Medulla oblongata (tissue), 1 donor: ENCODE data around the gene CCDC57.

ENCODE experiments used
- DNase-seq: peaks from one replicate; pipeline ENCODE4 v3.0.0-alpha.2; 2015; ENCODE audit errors: extremely low spot score

The CCDC57 gene

DNA sequence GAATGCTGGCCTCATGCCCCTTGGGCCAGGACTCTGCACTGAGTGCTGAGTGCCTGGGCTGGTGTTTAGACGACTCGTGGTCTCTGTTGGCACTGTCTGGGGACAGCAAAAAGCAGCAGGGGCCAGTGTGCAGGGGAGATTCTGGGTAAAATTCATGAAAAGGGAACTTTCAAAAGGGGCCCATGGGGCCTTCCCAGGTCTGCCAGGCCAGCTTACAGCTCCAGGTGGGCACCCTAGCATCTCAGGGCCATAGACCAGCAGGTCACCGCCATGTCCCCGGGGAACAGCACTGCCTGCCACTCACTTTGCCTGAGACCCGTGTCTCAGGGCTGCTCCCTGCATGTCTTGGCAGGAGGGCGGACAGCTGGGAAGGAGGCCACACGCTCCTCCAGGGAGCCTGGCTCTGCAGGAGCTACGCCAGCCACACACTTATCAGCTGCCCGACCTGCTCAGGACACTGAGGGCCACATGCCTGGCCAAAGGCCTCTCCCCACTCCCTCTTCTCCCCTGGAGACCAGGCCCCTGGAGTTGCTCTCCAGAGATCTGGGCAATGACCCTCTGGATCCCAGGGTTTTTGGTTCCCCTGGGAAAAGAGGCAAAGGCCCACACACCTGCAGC is 105.8 kb downstream of the CCDC57 start:
- peak; percentile 66 for DNase-seq

DNA sequence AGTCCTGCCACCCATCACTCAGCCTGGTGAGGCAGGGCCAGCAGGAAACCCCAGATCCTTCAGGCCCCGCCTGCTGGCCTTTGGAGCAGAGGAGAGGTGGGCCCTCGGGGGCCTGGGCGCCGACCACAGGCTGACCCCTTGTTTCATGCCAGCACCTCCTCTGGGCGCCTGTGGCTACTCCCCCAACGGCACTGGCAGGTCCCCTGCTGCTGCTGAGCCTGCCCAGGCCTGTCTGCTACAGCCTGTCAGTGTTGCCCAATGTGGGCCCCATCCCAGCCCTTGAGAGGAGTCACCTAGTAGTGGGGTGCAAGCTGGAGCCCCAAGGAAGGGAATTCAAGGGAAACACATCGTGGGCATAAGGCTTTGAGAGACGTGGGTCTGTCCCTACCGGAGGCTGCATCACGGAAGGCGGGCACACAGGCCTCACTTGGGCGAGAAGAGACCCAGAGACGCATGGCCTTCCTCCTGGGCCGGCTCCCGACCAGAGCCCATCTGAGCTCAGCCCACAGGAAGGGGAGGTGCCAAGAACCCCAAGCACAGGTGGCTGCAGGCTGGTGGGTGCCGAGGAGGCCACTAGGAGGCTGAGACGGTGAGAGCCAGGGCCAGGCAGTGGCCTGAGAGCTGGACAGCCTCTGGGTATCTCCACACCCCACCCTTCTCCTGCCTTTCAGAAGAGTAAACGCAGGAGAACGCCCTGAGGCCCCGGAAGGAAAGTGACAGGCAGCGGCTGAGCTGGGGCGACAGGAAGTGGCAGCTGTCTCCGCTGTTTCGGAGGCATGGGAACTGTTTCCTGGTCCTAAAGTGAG is 106.6 kb downstream of the CCDC57 start:
- peak; percentile 50 for DNase-seq

DNA sequence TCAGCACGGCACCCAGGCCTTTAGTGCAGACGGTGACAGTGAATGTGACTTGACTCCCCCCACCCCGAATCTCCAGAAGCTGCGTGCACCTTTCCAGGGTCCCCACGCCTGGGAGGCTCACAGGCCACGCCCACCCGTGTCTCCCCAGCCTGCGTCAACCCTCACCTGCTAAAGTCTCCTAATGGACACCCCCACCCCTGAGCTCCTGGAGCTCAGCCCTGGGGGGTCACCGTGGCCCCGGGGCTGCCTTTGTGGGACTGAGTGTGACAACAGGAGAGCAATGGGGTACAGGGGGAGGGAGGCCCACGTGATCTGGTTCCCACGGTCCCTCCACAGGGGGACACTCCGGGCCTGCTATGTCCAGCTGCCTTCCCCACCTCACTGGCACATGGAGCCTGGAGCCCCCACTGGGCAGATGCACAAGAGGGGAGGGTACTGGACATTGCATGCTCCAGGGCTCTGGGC is 107.2 kb downstream of the CCDC57 start:
- no peak for DNase-seq

DNA sequence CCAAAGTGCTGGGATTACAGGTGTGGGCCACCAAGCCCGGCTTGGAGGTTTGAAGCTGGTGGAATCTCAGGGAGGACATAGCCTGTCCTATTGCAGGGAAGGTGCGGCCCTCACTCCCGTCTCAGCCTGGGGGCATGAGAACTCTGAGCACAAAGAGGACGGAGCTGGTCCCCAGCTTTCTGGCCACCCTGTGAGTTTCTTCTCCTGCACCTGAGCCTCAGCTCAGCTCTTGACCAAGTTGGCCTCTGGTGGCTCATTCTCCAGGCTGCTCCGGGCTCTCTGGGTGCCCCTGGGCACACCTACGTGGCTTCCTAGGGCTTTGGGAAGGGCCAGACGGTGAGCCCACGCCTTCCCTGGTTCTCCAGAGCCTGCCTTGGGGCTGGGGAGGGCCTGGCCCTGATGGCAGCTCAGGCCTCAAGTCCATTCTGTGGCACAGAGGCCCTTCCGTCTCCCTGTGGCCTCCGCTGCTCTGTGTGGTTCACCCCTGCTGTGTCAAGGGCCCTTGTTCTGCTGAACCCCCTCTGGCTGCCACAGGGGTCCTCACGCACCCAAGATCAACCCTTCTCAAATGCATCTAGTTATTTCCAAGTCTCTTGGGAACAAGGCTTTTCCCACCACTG is 107.7 kb downstream of the CCDC57 start:
- DNase-seq, result no peak

DNA sequence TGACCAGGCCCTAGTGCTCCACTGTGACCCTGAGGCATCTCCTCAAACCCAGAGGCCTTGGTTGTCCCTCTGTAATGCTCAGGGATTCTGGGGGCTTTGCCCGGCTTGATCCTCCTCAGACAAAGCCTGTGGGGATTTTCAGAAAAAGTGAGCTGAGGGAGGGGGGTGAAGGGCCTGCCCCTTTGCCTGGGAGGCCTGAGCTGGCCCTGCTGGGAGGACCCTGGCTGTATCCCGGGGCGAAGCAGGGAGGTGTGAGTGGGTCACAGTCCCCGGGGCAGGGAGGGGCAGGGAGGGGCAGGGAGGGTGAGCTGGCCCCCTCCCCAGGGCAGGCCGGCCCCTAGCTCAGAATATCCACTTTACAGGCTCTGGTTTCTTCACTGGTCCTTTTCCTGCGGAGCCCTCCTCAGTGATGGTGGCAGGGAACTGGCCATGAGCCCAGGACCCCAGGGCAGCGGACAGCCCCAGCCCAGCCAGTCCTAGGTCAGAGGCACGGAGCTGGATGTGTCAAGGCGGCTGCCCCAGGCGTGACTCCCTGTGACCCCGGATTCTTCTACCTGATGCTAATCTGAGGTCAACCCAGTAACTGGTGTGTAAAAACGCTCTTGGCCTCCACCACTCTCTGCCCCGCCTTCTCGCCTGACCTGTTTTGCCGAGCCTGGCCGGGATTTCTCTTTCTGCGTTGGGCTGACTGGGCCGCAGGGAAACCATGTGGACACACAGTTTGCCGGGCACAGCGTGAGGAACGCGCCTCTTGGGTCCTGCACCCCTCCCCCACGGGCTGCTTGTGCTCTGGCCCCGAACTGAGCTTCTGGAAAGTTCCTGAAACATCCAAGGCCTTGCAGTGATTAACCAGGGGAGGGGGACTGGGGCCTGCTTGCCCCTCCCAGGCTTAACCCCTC is 108.8 kb downstream of the CCDC57 start:
- peak; percentile 57 for DNase-seq

DNA sequence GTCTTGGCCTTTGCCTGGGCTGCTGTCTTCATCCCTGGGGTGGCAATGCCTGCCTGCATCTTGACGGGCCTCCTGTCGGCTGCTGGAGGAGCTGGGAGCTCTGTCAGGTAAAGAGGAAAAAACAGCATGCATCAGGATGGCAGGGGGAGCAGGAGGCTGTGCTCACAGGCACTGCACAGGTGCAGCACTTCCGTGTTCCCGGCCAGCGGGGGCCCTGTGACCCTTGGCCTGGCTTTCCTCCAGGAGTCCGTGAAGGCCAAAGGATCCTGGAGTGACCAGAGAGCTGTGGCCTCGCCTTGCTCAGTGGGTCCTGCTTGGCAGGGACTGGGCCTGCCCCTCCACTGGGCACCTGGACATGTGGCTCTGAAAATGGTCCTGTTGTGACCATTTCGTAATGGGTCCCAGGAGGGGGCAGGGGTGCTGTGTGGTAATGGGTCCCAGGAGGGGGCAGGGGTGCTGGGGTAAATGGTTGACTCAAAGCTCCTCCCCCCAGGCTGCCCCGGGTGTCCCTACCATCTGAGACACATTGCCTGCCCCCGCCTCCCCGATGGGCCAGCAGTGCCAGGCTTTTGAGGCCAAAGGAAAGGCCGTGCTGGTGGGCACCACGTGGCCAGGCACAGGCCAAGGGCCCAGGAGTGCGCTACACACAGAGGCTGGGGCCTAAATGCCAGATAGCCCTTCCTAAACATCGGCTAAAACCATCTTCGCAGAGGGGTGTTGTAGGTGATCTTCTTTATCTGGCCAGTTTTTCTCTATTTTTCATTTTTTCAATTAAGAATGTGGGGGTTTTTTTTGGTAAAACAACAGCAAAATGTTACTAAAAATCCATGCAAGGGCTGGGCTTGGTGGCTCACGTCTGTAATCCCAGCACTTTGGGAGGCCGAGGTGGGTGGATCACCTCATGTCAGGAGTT is 110.6 kb downstream of the CCDC57 start:
- peak; percentile 55 for DNase-seq

DNA sequence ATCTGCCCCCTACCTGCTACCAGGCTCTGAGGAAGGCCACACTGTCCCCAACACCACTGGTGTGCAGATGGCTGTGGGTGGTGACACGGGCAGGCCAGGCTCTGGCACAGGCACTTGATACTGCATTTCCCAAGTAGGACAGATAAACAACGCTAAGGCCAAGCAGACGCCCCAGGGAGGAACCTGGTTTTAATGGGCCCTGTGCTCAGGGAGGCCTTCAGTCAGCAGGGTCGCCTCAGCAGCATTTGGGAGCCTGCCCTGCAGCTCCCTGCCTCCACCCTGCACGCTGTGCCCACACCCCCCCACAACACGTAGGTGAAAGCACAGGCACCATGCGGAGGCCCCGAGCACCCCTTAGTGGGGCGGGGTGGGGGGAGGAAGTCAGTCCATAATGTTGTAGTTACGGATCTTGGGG is 111.3 kb downstream of the CCDC57 start:
- DNase-seq, result no peak

DNA sequence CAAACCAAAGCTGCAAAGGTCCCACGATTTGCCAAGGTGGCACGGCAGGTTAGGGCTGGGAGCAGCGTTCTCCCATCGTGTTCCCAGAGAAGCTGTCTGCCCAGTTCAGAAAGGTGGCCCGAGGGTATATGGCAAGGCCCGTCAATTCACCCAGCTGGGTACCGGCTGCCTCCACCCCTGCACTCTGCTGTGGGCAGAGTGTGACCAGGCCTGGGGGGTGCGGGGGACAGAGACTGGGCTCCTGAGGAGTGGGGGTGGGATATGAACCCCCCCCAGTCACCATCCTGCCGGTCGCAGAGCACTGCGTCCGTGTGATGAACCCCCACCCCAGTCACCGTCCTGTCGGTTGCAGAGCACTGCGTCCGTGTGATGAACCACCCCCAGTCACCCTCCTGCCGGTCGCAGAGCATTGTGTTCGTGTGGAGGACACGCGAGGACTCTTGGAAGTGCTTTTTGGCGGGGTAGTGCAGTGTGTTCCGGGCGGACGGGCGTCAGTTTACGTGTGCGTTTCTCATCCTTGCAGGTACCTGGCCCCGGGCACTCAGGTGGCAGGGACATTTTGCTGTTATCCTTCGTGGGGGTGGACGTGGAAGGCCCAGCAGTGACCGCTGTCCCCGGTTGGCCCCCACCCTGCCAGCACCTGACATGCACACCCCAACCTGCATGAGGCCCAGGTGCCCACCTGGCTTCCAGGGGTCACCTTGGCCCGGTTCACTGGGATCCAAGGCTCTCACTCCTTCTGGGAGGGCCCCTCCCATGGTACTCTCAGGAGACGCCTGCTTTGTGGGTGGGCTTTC is 111.9 kb downstream of the CCDC57 start:
- no peak for DNase-seq

DNA sequence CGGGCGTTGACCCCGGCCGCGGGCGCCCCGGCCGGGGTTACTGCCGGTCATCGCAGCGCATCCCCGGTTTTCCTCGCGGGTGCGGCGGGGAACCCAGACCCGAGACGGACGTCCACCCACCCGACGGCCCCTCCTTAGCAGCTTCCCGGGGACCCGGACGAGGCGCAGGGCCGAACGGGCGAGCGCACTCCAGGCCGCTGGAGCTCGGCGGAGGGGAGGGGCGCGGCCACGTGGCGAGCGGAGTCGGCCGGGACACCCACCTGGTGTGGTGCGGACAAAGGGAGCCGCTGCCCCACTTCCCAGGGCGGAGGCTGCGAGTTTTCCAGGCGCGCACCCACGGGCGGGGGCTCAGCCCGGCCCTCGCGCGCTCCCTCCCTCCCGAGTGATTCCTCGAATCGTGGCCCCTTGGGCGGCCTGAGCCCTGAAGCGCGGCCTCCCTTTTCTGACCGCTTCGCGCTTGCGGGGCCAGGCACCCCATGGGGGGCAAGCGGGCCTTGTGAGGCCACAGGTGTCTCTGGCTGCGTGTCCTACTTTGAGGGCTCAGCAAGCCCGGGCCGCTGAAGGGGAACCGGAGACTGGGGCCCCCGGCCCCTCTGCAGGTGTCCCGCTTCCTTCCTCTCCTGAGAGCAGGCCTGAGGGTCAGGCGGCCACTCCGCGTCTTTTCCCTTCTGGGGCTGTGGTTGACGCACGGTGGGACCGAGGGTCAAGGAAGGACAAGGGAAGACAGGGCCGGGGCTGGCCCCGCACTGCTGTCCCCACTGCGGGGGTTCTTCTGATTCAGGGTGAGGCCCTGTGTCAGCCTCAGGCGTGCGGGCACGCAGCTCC is 113.5 kb downstream of the CCDC57 start:
- DNase-seq, result no peak

DNA sequence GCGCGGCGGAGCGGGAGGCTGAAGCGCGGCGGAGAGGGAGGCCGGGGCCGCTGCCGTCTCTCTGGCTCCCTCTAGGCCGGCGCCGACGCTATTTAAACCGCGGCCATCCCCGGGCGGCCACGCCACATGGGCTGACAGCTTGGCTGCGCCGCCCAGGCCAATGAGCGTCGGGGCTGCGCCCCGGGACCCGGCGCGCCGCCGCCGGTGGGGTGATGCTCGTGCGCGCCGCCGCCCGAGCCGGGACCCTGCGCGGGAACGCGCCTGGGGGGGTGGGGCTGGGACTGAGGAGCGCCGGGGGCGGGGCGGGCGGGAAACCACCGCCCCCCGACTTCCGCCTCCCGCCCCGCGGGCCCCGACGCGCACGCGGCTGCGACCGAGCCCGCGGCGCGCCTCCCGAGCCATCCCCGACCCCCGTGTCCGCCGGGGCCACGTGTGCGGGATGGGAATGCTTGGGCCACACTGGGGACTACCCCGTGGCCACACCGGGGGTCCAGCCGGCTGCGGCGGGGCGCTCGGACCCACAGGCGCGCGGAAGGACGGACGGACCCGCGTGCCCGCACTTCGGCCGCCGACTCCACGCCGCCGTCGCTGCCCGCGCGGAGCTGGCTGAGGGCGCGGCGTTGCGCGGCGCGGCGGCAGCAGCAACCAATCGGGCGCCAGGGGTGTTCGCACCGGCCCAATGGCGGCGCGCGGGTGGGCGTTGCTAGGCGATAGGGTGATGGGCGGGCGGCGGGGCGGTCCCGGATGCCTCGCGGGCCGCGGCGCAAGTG is 114.3 kb downstream of the CCDC57 start, which contains the start of gene FASN:
TSS of gene FASN (minus strand) at position 68 of the 770 bp plus-strand sequence. CDS start 1,791 bp downstream, outside the sequence.
- DNase-seq, result peak; percentile 96

DNA sequence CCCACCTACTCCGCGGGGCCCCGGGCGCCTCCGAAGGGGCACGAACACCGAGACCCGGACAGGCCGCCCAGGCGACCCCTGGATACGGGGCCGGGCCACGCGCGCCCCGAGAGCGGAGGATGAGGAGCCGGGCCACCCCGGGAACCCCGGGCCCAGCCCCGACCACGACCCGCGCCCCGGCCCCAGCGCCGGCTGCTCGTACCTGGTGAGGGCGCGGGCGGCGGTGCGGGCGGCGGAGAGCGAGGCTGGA is 114.8 kb downstream of the CCDC57 start:
- no peak for DNase-seq

DNA sequence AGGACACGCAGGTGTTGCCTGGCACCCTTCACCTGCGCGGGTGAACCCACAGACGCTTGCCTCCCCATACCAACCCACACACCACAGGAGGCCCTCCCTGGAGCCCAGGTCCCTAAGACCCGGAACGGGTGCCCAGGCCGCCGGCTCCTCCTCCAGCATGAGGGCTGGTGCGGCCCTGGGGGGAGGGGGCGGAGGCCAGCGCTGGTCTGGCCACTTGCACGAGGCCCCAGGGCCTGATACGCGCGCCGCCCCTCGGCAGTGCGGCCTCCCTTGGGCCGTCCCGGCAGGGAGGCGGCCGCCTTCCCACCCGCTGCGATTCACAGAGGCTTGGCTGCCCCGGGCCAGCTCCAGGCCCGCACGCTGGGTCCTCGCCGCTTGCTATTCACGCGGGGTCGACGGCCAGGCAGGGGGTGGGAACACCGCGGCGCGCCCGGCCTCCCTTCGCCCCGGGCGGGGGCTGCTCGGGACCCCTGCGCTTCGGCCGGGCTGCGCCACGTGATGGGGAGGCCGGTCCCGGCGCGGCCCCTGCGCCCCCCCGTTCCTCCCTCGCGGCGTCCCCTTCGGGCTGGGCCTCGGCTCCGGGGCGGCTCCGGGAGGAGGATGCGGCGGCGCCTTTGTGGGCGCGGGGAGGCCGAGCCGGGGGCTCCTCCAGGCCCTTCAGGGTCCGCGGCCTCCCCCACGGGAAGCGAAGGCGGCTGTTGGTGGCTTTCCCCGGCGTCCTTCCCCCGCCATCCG is 115.3 kb downstream of the CCDC57 start:
- peak; percentile 34 for DNase-seq

DNA sequence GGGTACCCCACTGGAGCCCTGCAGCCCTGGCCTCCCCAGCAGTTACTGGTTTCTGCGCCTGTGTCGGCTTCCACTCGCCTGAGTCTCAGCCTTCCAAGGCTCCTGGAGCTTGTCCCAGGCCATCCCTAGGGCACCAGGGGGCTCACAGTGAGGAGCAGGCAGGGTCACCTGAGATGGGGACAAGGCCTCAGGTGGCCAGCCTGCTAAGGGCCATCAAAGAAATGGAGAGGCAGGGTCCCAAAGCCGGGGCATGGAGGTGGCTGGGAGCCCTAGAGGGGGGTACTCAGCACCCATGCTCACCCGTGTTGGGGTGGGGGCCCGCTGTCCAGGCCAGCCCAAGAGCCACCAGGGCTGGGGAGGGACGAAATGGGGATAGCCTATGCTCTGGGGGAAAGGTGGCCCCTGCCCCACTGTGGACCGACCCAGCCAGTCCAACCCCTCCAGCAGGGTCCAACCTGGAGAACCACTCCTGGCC is 115.9 kb downstream of the CCDC57 start:
- no peak for DNase-seq

DNA sequence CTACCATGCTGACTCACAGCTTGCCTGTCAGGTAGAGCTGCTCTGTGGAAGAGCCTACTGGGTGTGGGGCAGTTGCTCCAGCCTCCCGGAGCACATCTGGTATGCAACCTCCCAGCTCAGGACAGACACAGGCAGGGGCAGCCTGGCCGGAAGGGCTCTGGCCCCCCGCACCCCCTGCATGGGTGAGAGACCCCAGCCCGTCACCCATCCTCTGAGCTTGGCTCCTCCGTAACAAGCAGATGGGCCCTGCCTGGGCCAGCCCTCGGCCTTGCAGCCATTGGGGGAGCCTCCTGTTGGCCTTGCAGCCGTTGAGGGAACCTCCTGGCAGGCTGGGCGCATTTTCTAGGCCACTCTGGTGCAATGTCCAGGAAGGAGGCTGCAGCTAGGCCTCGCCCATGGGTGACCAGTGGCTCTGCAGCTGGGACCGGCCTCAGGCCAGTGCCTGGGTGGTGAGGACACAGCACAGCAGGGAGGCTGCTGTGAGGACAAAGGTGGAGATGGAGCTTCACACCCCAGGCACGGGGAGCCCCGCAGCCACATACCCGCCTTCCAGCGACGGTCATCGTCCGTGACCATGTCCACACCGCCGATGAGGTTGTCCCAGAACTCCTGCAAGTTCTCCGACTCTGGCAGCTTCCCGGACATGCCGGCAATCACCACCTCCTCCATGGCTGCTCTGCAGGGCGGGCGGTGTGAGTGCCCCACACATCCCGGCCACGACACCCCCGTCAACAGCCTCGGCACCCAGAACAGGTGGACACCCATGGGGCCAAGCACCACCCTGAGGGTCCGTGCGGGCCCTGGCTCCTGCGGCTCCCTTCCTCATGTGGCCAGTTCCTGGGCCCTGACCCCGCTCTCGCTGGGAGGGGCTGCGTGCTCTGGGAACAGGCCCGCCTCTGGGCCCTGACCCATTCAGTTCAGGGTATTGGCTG is 116.6 kb downstream of the CCDC57 start:
- DNase-seq, result no peak

DNA sequence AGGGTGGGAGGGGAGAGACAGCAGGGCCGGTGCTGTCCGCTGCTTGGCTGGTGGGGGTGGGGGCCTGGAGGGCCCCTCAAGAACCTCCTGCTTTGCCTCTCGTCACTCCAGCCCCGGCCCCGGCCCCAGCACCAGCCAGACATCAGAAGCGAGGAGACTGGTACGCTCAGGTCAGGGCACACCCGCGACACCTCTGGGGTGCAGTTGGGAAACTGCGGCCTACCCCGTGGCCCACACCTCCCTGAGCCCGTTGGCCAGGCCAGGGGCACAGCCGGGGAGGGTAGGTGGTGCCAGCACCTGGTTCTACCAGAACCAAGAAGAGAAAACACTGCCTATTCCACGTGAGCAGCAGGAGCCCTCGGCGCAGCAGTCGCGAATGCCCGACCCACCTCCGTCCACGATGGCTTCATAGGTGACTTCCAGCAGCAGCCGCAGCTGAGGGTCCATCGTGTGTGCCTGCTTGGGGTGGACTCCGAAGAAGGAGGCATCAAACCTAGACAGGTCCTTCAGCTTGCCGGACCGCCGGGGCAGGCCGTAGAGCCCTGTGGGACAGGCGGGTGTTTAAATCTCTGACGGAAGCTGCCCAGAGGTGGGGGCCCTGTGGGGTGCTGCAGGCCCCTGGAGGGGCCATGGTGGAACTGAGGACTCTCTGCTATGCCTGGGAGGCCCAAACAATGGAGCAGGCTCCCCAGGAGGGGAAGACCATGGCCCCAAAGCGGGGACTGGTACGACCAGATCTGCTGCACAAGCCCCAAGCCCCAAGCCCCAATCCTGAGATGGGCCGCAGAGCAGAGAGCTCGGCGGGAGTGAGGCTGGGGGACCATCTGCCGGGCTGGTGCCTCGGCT is 117.5 kb downstream of the CCDC57 start:
- no peak for DNase-seq
